ENCODE results near the gene PPP1R37.
"Not testable (repeated sequence)": the region's sequence is repeated elsewhere in the genome, so short reads cannot be mapped to it uniquely, and the experiment has no call there.

The PPP1R37 gene

DNA sequence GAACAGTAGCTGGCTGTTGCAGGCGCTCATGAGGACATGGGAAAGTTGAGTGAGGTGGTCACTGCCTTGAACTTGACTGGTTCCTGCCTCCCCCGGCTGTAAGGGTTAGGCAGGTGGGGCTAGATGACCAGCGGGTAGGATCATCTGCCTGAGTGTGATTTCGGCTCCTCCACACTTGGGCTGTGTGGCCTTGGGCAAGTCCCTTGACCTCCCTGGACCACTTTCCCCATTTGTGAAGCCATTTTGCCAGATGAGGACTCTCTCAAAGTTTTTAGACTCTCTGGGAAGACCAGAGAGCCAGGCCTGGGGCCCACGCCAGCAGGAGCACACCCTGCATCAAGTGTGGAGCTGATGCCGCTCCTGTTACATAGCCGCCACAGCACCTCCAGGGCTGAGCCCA is 9.5 kb downstream of the PPP1R37 start:
- DNase-seq: no peak
- intact Hi-C loops (cut with DNase I; ENCODE audit: low total_unique reads): no loop called here
- no peaks in the 10 kb centered on the region for H3K27me3 ChIP-seq
- TF ChIP-seq, protein P1, sequence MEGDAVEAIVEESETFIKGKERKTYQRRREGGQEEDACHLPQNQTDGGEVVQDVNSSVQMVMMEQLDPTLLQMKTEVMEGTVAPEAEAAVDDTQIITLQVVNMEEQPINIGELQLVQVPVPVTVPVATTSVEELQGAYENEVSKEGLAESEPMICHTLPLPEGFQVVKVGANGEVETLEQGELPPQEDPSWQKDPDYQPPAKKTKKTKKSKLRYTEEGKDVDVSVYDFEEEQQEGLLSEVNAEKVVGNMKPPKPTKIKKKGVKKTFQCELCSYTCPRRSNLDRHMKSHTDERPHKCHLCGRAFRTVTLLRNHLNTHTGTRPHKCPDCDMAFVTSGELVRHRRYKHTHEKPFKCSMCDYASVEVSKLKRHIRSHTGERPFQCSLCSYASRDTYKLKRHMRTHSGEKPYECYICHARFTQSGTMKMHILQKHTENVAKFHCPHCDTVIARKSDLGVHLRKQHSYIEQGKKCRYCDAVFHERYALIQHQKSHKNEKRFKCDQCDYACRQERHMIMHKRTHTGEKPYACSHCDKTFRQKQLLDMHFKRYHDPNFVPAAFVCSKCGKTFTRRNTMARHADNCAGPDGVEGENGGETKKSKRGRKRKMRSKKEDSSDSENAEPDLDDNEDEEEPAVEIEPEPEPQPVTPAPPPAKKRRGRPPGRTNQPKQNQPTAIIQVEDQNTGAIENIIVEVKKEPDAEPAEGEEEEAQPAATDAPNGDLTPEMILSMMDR (IDR thresholded peaks at IDR 0.05): no peak
- H3K36me3 ChIP-seq: no peaks in the 10 kb centered on the region
- H3K4me3 ChIP-seq: no peak overlapping the region
- no peaks in the 10 kb centered on the region for H3K9me3 ChIP-seq
- peaks cover 0 to 54% (median 10%) of the 10 kb centered on the region in 4 donors for H3K4me1 ChIP-seq
- H3K27ac ChIP-seq: no peak overlapping the region

DNA sequence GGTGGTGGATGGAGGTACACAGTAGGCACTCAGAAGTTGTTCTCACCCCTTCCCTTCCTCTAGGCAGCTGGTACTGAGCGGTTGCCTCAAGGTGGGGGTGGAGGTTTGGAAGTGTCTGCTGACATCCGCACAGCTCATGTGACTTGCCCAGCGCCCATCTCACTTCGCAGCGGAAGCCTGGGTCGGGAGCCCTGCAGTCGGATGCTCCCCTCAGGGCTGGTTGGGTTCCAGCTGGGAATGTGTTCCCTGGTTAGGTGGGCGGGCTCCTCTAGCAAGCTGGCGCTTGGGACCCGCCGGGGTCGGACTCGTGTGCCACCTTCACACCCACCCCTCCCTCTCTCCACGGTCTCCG is 10.2 kb downstream of the PPP1R37 start:
- H3K9me3 ChIP-seq: no peaks in the 10 kb centered on the region
- H3K36me3 ChIP-seq: no peaks in the 10 kb centered on the region
- H3K27ac ChIP-seq: no peak overlapping the region
- intact Hi-C loops (cut with DNase I; ENCODE audit: low total_unique reads): no loop called here
- no peaks in the 10 kb centered on the region for H3K27me3 ChIP-seq
- H3K4me1 ChIP-seq: peaks cover 0 to 47% (median 7%) of the 10 kb centered on the region in 4 donors
- TF ChIP-seq, protein P1 (IDR thresholded peaks at IDR 0.05): no peak
- H3K4me3 ChIP-seq: no peak overlapping the region
- DNase-seq: no peak

DNA sequence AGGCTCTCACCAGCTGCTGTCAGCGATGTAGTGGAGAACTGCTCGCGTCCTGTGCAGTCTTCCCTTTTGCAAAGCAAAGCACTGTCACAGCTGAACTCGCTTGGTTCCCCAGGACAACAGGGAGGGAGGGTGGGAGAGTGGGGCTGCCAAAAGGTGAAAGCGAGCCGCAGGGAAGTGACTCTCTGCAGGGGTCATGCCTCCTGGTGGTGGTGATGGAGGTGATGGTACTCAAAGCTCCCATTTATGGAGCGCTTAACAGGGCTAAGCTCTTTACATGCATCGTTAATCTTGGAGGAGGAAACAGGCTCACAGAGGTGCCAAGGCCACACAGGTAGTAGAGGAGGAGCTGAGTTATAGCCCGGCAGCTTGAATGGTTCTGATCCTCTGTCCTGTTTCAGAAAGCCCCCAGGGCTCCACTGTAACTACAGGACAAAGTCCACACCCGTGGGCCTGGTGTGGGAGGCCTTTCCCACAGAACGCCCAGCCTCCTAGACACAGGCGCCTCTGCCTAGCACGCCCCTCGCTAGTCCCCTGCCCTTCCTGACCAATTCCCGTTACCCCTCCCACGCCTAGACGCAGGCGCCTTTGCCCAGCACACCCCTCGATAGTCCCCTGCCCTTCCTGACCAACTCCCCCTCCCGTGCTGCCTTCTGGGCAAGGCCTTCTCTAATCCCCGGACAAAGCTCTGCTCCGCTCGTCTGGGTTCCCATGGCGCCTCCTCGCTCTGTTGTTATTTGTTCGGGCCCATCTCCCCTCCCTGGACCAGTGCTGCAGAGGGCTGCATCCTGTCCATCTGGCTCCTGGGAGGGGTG is 10.7 kb downstream of the PPP1R37 start:
- no peak overlapping the region for H3K4me3 ChIP-seq
- no peaks in the 10 kb centered on the region for H3K36me3 ChIP-seq
- TF ChIP-seq, protein P1 (IDR thresholded peaks at IDR 0.05): no peak
- H3K27ac ChIP-seq: no peak overlapping the region
- peaks cover 0 to 42% (median 4%) of the 10 kb centered on the region in 4 donors for H3K4me1 ChIP-seq
- H3K27me3 ChIP-seq: no peaks in the 10 kb centered on the region
- no peaks in the 10 kb centered on the region for H3K9me3 ChIP-seq
- DNase-seq: no peak
- intact Hi-C loops (cut with DNase I; ENCODE audit: low total_unique reads): no loop called here

DNA sequence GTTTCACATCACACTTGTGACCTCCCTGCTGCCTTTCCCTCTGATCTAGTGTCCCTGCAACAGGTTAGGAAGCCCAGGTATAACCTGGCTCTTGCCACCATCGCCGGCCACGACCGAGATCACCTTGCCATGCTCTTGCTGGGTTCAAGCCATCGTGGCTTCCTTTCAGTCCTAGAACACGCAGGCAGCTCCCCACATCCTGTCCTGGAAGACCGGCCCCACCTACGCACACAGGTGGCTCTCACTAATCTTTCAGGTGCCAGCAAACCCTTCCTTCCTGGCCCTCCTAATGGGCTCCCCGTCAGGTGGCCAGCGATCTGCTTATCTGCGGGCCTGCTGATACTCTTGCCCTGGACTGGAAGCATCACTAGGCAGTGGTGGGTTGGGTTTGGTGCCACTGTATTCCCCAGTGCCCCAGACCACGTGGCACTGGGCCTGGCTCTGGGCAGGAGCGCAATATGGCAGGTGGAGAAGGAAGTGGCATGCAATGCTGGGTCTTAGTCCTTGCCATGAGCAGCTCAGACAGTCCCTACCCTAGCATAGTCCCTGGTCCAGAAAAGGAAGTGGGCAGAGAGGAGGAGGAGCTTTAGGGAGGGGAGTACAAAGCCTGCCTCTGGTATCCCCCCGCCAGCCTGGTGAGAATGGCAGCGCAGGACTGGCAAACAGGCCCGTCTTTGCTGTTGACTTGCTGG is 11.8 kb downstream of the PPP1R37 start:
- intact Hi-C loops (cut with DNase I; ENCODE audit: low total_unique reads): no loop called here
- Histone ChIP-seq H3K27ac (no peak overlapping the region), H3K4me3 (no peak overlapping the region), H3K36me3 (no peaks in the 10 kb centered on the region), H3K4me1 (peaks cover 0 to 34% (median 3%) of the 10 kb centered on the region in 4 donors), H3K9me3 (no peaks in the 10 kb centered on the region), H3K27me3 (no peaks in the 10 kb centered on the region)
- TF ChIP-seq, protein P1 (IDR thresholded peaks at IDR 0.05): no peak
- DNase-seq: no peak

DNA sequence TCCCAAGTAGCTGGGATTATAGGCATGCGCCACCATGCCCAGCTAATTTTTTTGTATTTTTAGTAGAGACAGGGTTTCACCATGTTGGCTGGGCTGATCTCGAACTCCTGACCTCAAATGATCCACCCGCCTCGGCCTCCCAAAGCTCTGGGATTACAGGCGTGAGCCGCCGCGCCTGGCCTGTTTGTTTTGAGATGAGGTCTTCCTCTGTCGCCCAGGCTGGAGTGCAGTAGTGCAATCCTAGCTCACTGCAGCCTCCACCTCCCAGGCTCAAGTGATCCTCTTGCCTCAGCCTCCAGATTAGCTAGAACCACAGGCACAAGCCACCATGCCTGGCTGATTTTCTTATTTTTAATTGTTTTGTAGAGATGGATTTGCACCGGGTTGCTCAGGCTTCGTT is 13.4 kb downstream of the PPP1R37 start:
- intact Hi-C loops (cut with DNase I; ENCODE audit: low total_unique reads); H3K9me3 ChIP-seq; H3K36me3 ChIP-seq; H3K27ac ChIP-seq; H3K4me3 ChIP-seq; DNase-seq; H3K27me3 ChIP-seq: not testable (repeated sequence)
- peaks cover 0 to 32% (median 3%) of the 10 kb centered on the region in 4 donors for H3K4me1 ChIP-seq

DNA sequence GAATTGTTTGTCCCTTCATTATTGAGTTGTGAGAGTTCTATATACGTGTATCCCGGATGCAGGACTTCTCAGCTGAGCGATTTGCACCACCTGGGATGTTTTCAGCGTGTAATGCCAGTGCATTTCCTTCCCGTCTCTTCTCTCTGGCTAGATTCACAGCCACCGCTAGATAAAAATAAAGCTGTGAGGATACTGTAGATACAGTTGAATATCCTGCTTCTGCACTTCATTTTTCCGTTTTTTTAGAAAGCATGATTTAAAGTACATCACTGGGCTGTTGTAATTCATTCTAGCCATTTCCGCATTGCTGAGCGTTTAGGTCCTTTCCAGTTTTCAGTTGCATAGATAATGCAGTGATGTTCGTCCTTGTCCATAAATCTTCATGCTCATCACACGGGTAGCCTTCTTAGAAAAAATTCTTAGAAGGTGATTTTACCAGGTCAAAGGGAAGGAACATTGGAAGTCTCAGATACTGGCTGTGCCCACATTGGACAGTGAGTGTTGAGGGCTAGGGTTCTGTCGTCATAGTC is 14.7 kb downstream of the PPP1R37 start:
- Histone ChIP-seq H3K36me3 (no peaks in the 10 kb centered on the region), H3K9me3 (no peaks in the 10 kb centered on the region), H3K4me1 (peaks cover 0 to 22% (median 3%) of the 10 kb centered on the region in 4 donors), H3K27me3 (no peaks in the 10 kb centered on the region), H3K27ac (no peak overlapping the region), H3K4me3 (no peak overlapping the region)
- intact Hi-C loops (cut with DNase I; ENCODE audit: low total_unique reads): no loop called here
- TF ChIP-seq, protein P1 (IDR thresholded peaks at IDR 0.05): no peak
- DNase-seq: no peak

Measured in tibial artery (tissue), 4 donors.